GM21529 (cell line): ENCODE results near the gene PTH1R.

ENCODE experiments used
- ATAC-seq: cut with Tn5 transposase; IDR thresholded peaks from one replicate; pipeline ENCODE4 v1.9.1; 2021; ENCODE audit not compliant: unreplicated experiment

Gene PTH1R

GRCh38 chr3:46881596-46882376 lies 4.3 kb downstream of the PTH1R start:
- no peak for ATAC-seq

- ATAC-seq = no peak
These were observed 5.0 kb downstream of the PTH1R start for GRCh38 chr3:46882377-46883053.

GRCh38 chr3:46883054-46883829 lies 5.7 kb downstream of the PTH1R start:
- ATAC-seq = no peak

- no peak for ATAC-seq
These were observed 6.3 kb downstream of the PTH1R start for GRCh38 chr3:46883830-46884185.

- ATAC-seq = no peak
These were observed 6.9 kb downstream of the PTH1R start for GRCh38 chr3:46884427-46884826.

GRCh38 chr3:46884929-46885328 lies 7.4 kb downstream of the PTH1R start:
- ATAC-seq = no peak

GRCh38 chr3:46885612-46886011 lies 8.1 kb downstream of the PTH1R start:
- ATAC-seq = no peak

GRCh38 chr3:46887980-46888494 lies 10.5 kb downstream of the PTH1R start:
- no peak for ATAC-seq

- no peak for ATAC-seq
These were observed 11.2 kb downstream of the PTH1R start for GRCh38 chr3:46888705-46889104.

GRCh38 chr3:46889381-46890110 lies 12.0 kb downstream of the PTH1R start:
- no peak for ATAC-seq

GRCh38 chr3:46890132-46890531 lies 12.6 kb downstream of the PTH1R start:
- ATAC-seq = no peak

- no peak for ATAC-seq
These were observed 13.6 kb downstream of the PTH1R start for GRCh38 chr3:46891132-46891531.

- ATAC-seq = no peak
These were observed 15.0 kb downstream of the PTH1R start for GRCh38 chr3:46892285-46893145.

GRCh38 chr3:46893146-46893748 lies 15.7 kb downstream of the PTH1R start:
- no peak for ATAC-seq

- ATAC-seq = no peak
These were observed 16.2 kb downstream of the PTH1R start for GRCh38 chr3:46893763-46894162.

- ATAC-seq = no peak
These were observed 16.7 kb downstream of the PTH1R start for GRCh38 chr3:46894256-46894655.

GRCh38 chr3:46895204-46895660 lies 17.7 kb downstream of the PTH1R start:
- ATAC-seq = no peak

- ATAC-seq = no peak
These were observed 18.2 kb downstream of the PTH1R start for GRCh38 chr3:46895761-46896160.

- ATAC-seq = no peak
These were observed 18.9 kb downstream of the PTH1R start for GRCh38 chr3:46896386-46896785.

- no peak for ATAC-seq
These were observed 19.5 kb downstream of the PTH1R start for GRCh38 chr3:46897031-46897430.
